WERI-Rb-1 (cell line): ENCODE measurements around the gene YPEL5.

Source experiments
- DNase-seq: peaks from one replicate; pipeline ENCODE4 v3.0.0-alpha.2; 2020
- H3K27ac ChIP-seq: fragments of 250-450 bp; sonication (Bioruptor Pico); 2 replicates; pipeline ENCODE4 v1.5.1; 2020; ENCODE audit warnings: mild to moderate bottlenecking, moderate library complexity
- H3K27me3 ChIP-seq: fragments of 250-450 bp; sonication (Bioruptor Pico); 2 replicates; pipeline ENCODE4 v1.5.1; 2021; ENCODE audit warnings: mild to moderate bottlenecking, low read depth, moderate library complexity; ENCODE audit not compliant: insufficient read depth, severe bottlenecking
- H3K36me3 ChIP-seq: fragments of 250-450 bp; sonication (Bioruptor Pico); 2 replicates; pipeline ENCODE4 v1.5.1; 2020; ENCODE audit warnings: mild to moderate bottlenecking, moderate library complexity
- H3K4me3 ChIP-seq: 2 replicates; pipeline ENCODE4 v1.5.1; 2011; ENCODE audit warnings: low read depth, mild to moderate bottlenecking, control low read depth, low read length
- H3K9me3 ChIP-seq: fragments of 250-450 bp; sonication (Bioruptor Pico); 2 replicates; pipeline ENCODE4 v1.5.1; 2021; ENCODE audit warnings: mild to moderate bottlenecking, moderate library complexity; ENCODE audit not compliant: severe bottlenecking
- CTCF ChIP-seq: IDR thresholded peaks from 2 replicates; pipeline ENCODE4 v1.5.1; 2011; ENCODE audit warnings: low read depth, mild to moderate bottlenecking, control low read depth, inconsistent platforms, low read length

Gene YPEL5

GRCh38 chr2:30177956-30178355 lies 31.1 kb downstream of the YPEL5 start:
- no peak for TF ChIP-seq CTCF
- no peak overlapping the region for H3K27ac ChIP-seq

GRCh38 chr2:30178618-30179434 lies 32.0 kb downstream of the YPEL5 start:
- Histone ChIP-seq H3K27me3 (no peaks in the 10 kb centered on the region), H3K27ac (no peak overlapping the region), H3K36me3 (no peaks in the 10 kb centered on the region), H3K4me3 (no peak overlapping the region), H3K9me3 (no peaks in the 10 kb centered on the region)
- TF ChIP-seq CTCF = no peak
- no peak for DNase-seq

More at GRCh38 chr2:30177956-30178355, 31.1 kb downstream of the YPEL5 start:
- Histone ChIP-seq H3K27me3 (no peaks in the 10 kb centered on the region), H3K4me3 (no peak overlapping the region), H3K36me3 (no peaks in the 10 kb centered on the region), H3K9me3 (no peaks in the 10 kb centered on the region)
- DNase-seq = no peak

DNA sequence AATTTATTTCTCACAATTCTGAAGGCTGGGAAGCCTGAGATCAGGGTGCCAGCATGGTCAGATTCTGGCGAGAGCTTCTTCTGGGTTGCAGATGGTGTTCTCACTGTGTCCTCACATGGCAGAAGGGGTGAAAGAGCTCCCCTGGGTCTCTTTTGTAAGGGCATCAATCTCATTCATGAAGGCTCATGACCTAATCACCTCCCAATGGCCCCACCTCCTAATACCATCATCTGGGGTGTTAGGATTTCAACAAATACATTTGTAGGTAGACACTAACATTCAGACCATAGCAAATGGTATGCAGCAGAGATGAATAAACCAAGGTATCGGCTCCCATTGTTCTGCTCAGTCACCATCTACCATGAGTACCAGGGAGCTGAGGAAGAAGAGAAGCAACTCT lies 32.7 kb downstream of the YPEL5 start:
- no peak for DNase-seq
- Histone ChIP-seq H3K36me3 (no peaks in the 10 kb centered on the region), H3K27ac (no peak overlapping the region), H3K4me3 (no peak overlapping the region), H3K9me3 (no peaks in the 10 kb centered on the region), H3K27me3 (no peaks in the 10 kb centered on the region)
- no peak for TF ChIP-seq CTCF

DNA sequence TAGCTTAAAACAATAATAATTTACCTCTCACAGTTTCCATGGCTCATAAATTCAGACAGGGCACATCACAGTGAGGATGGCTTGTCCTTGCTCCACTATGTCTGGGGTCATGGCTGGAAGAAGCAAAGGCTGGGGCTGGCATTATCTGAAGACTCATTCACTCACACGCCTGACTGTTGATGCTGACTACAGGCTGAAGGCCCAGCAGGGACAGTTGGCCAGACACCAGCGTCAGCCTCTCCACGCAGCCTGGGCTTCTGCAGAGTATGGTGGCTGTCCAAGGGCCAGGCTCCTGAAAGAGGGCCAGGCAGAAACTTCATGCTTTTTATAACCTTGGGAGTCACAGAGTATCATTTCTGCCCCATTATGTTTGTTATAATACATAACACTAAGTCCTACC lies 33.4 kb downstream of the YPEL5 start:
- Histone ChIP-seq H3K27ac (no peak overlapping the region), H3K4me3 (no peak overlapping the region), H3K36me3 (no peaks in the 10 kb centered on the region), H3K27me3 (no peaks in the 10 kb centered on the region), H3K9me3 (no peaks in the 10 kb centered on the region)
- no peak for TF ChIP-seq CTCF
- no peak for DNase-seq

DNA sequence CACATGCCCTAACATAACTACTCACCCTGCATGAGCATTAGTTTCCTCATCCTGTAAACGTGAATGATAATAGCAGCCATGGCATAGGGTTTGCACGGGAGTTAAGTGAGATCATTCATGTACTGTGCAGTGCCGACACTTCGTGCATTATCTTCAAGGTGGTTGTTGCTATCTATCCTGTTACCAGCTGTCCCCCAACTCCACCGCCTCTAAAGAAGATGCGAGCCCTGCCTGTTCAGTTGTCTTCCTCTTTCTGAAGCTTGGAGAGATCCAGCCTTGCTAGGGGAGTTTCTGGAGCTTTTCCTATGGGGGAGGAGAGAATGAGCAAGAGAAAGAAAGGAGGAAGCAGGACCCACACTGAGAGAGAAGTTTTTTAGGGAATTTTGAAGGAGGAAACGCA lies 34.4 kb downstream of the YPEL5 start:
- TF ChIP-seq CTCF = no peak
- no peak for DNase-seq
- Histone ChIP-seq H3K4me3 (no peak overlapping the region), H3K9me3 (no peaks in the 10 kb centered on the region), H3K36me3 (no peaks in the 10 kb centered on the region), H3K27ac (no peak overlapping the region), H3K27me3 (no peaks in the 10 kb centered on the region)

DNA sequence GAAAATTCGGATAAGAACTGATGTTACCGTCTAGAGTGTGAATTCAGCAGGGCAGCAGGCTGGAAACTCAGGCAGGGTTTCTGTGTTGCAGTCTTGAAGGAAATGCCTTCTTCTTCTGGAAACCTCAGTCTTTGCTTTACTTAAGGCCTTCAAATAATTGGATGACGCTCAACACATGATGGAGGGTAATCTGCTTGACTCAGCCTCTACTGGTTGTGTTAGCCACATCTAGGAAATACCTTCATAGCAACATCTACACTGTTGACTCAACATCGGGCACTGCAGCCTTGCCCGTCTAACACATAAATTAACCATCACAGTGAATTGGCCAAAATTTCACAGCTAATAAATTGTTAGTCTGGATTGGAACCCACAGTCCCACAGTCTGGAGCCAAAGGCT lies 37.2 kb downstream of the YPEL5 start:
- no peak for TF ChIP-seq CTCF
- Histone ChIP-seq H3K36me3 (no peaks in the 10 kb centered on the region), H3K27ac (peak overlapping the region; percentile 57), H3K9me3 (no peaks in the 10 kb centered on the region), H3K27me3 (no peaks in the 10 kb centered on the region), H3K4me3 (no peak overlapping the region)
- no peak for DNase-seq
